Activated gamma-delta T cell treated with anti-CD3 and anti-CD28 coated beads, Interleukin-2, amount 50 U/mL, for 16 hours (primary cell): ENCODE data around the gene IDH3B.
"Not testable (repeated sequence)": the region's sequence is repeated elsewhere in the genome, so short reads cannot be mapped to it uniquely, and the experiment has no call there.

ENCODE experiments used
- DNase-seq: peaks from one replicate; pipeline ENCODE4 v3.0.0-alpha.2; 2020; ENCODE audit warnings: low read depth

Gene IDH3B

DNA sequence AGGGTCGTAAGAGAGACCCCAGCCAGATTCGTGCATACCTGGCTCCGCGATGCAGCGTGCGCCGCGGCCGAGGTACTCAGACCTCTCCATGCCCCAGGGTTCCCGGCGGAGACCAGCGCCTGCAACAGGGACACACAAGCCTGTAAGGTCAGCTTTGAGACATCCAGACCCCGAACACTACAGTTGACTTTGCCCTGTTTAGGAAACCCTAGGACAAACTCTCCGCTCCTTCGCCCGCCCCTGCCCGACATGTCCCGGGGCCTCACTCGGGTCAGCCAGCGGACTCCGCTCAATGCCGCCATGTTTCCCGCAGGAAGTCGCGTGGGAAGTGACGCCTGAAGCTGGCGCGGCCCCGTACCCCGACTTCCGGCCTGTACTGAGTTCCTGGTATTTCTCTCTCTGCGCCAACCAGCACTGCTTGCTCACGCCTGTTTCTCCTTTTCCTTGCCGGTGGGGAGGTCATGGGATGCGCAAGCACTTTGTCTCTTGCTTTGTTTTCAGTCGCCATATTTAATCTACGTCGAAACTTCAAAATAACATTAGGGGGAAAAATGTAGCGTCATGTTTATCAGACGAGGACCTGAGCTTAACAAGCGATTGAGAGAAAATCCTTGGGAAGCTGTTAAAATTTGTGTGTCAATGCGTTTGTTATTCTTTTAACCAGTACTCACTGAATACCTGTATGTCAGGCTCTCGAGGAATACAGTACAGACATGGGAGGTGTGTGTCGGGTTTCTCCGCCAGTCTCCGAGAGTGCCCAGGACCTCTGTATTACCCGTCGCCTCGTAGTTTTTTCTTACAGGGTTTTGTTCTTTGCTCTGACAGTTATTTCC lies at the start of gene IDH3B:
TSS of gene IDH3B (minus strand) at position 330 of the 833 bp plus-strand sequence. CDS start at position 302, 28 bp downstream.
- peak; percentile 90 for DNase-seq

DNA sequence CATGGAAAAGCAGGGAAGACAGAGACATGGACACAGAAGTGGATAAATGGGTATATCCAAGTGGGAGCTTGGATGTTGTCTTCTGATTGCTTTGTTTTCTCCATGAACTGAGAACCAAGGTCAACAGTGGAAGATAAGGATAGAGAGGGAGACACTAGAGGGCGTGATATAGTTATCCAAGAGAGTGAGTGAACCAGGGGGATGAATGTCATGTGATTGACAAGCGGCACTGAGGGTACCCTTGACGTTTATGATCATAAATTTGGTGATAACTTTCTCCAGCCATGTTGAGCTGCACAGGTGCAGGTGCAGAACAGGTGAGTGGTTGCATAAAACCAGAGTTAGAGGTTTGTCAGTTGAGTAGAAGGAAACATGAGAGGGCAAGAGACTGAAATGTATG lies 49.3 kb upstream of the IDH3B start:
- DNase-seq = no peak

DNA sequence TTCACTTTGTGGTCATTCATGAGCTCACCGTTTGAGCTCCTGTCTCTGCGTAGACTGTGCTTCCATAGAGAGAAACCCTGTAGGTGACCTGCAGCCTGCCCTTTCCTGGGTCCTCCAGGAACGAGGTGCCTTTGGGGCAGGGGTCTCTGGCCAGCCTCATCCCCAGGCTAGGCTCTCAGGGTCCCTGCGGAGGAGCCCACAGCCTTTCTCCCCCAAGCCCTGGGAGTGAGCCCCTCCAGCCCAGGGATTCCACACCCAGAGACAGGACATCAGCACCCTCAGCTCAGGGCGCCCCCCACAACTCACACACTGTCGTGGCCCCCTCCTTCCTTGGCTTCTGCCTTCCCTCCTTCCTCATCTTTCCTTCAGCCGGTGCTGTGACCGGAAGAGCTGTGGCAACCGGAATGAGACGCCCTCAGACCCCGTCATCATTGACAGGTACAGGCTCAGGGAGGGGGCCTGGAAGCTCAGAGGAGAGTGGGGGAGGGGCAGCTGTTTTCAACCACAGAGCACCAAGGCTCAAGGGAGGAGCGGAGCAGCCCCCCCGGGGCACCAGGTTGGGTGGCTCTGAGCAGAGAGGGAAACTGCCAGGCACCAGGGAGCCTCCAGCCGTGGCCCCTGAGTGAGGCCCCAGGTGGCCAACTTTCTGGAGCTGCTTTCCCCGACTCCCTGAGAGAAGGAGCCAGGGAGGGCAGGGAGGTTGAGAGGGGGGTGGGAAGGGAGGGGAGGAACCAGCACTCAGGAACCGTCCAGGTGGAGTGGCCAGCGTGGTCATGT lies 45.4 kb upstream of the IDH3B start:
- no peak for DNase-seq

DNA sequence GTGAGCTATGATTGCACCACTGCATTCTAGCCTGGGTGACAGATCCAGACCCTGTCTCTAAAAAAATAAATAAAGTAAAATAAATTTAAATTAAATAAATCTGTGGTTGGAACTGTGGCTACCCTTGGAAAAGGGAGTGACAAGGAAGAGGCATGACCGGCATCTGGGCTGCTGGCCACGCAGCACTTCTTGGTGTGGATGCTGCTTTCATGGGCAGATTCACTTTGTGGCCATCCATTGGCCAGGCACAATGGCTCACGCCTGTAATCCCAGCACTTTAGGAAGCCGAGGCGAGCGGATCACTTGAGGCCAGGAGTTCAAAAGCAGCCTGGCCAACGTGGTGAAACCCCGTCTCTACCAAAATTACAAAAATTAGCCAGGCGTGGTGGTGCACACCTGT lies 44.6 kb upstream of the IDH3B start:
- no peak for DNase-seq

GRCh38 chr20:2708073-2708415 lies 44.0 kb upstream of the IDH3B start:
- DNase-seq = no peak

- no peak for DNase-seq
These were observed 43.5 kb upstream of the IDH3B start for GRCh38 chr20:2707353-2708072.

DNA sequence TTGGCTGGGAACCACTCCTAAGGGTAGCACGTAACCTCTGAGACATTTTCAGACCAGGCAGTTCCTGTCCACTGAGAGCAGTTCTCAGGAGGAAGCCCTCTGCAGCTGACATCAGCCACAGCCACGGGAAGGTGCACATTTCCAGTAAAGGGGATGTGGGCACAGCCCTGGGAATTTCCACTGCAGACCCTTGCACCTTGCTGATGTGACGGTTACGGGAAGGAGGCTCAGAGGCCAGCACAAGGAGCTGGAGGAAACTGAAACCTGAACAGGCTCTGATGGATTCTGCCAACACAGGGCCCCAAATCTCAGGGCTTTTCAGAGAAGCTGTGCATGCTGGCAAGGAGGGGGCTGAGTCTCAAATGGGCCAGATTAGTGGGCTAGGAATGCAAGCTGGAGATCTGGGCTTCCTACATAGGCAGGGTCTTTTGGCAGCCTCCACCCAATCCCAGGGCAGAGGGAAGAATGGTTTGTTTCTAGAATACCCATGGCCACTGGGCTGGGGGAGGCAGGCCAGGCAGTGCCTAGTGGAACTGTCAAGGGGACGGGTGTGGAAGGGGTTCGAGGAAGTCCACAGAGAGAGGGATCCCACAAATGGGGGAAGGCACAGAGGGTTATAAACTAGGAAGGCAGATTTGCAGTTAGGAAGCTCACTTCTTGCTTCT lies 42.8 kb upstream of the IDH3B start:
- no peak for DNase-seq

DNA sequence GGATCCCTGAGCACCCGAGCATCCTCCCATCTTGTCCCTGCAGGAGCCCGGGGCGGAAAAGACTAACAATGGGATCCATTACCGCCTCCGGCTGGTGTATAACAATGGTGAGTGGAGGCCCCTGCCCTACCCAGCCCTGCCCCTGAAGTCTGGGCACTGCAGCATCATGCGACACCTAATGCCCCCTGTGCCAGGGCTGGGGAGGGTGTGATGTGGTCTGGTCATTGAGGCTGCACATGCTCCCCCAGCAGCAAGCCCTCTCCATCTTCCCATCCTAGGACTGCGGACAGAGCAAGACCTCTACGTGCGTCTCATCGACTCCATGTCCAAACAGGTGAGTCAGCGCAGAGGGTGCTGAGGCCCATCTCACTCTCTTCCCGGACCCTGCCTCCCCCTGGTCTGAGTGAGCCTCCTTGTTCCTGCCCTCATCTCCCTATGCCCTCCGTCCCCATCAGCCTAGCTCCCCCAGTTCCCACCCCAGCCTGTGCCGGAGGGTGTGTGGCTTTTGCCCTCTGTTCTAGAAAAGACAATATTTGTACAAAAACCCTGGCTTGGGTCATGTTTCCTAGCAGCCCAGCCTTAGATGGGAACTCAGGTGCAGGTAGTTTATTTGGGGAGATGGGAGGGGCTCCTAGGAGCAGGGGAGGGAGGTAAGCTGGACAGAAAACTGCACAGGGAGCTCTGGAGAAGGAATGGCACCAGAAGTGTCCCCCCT lies 42.1 kb upstream of the IDH3B start:
- DNase-seq = no peak

DNA sequence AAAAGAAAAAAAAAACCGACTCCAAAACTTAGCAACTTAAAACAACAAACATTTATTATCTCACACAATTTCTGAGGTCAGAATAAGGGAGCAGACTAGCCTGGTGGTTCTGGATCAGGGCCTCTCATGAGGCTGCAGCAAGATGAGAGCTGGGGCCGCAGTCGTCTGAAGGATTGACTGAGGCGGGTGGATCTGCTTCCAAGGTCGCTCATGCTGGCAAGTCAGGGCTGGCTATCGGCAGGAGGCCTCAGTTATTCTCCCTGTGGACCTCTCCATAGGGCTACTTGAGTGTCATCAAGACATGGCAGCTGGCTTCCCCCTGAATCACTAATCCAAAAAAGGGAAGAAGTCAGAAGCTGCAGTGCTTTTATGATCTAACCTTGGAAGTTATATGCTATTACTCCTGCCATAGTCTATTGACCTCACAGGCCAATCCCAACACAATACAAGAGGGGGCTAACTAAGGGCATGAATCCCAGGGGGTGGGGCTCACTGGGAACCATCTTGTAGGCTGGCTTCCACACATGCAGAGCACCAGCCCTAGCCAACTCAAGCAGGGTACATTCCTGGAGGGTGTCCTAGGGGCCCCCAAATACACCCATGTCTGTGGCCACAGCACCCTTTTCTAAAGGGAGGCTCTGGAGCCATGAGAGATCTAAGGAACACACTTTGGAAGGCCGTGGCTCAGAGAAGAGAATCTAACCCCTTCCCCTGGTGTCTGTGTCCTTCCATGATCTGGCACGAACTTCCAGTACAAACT lies 39.9 kb upstream of the IDH3B start:
- no peak for DNase-seq

DNA sequence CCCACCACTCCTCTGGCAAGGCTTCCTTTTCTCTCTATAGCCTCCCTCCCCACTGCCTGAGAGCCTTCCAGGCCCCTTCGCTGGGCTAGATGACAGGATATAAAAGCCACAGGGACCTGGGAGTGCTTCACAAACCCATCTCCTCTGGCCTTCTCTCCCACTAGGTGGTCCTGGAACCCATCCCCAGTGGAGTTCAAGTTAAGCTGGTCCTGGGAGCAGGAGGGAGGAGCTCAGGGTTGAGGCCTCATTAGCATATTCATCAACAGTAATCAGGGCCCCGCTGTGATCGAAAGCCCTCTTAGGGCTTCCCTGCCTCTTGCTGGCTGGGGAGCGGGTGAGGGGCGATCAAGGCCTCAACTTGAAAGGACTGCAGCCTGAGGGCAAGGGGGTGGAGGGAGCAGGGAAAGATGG lies 37.7 kb upstream of the IDH3B start:
- DNase-seq = no peak

DNA sequence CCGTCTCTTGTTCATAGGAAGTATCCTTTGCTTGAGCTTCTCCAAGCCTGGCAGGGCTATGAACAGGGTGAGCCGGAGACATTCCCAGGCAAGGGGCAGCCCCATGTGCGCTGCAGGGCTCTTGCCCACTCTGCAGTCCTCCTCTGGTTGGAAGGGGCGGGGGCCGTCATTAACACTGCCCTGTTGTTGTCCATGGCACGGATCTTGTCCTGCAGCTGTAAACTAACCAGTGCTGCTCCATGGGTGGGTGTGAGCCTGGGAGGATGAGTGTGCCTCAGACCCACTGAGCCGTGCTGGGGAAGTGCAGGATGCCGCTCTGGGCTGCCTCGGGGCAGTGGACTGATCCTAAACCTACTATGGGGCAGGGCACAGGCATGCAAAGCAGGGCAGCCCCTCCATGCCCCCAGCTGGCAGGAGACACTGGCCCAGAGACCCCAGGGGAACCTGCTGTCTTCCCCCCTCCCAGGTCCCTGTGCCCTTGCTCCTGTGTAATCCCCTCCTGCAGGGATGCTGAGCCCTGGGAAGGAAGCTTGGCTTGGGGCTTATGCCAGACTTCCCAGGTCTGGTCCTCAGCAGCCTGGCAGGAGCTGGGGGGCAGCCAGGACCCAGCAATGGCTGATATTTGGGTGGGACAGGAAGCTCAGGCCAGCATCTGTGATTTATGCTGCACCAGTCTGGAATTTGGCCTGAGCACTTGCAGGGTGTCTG lies 37.1 kb upstream of the IDH3B start:
- no peak for DNase-seq

- DNase-seq = no peak
These were observed 35.9 kb upstream of the IDH3B start for GRCh38 chr20:2699775-2700413.

DNA sequence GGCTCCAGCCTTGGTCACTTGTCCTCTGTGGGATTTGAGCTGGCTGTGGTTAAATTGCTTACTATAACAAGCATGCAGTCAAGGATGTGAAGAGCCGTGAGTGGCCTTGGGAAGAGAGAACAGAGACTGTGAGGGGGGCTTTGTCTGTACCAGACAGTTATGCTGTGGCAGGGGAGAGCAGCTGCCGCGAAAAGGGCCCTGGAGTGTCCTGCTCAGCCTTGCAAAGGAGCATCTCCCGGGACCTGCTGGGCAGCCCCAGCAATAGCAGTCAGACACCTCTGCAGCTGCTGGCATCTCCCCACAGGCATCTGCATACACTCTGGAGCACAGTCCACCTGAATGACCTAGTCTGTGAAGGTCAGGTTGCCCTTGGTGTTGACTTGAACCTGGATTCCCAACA lies 34.9 kb upstream of the IDH3B start:
- DNase-seq = no peak

DNA sequence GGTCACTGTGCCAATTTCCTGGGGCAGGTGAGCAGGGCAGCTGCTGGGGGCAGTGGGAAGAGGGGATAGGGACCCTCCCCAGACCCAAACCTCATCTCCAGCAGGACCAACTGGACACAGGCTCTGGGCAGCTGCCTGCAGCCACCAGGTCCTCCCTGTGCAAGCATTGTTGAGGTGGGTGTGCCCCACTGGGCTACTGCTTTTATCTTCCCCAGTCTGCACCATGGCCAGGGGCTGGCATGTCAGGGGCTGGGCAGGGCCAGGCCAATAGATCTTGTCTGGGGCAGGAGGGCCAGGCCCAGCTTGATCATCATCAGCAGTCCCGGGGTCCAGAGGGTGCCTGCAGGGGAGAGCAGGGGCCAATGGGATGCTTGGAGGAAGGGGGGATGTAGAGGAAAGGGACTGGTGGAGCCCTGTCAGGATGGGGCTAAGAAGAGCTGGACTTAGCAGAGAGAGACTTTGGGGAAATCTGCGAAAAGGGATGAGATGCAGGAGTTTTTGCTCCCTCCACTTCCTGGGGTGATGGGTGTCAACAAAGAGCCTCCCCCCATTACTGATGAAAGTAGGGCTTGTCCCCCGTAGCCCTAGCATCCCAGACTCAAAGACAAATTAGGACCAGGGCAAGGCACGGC lies 34.3 kb upstream of the IDH3B start:
- DNase-seq = no peak

DNA sequence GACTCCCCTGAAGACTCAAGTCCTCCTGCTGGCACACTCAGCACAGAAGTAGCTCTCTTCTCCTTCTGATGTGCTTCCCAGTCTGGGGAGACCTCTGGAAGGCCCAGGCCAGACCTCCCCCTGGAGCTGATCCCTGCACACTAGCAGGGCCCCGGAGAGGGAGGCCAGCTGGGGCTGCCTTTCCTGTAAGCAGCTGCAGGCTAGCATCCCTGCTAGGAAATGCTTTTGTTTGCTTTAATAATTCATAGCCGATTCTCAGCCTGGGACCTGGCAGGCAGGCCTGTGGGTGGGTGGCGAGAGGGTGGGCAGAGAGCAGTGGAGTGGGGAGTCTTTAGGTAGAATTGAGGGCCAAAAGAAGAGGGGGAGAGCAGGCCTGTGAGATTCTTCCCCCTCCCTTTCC lies 33.8 kb upstream of the IDH3B start:
- no peak for DNase-seq

DNA sequence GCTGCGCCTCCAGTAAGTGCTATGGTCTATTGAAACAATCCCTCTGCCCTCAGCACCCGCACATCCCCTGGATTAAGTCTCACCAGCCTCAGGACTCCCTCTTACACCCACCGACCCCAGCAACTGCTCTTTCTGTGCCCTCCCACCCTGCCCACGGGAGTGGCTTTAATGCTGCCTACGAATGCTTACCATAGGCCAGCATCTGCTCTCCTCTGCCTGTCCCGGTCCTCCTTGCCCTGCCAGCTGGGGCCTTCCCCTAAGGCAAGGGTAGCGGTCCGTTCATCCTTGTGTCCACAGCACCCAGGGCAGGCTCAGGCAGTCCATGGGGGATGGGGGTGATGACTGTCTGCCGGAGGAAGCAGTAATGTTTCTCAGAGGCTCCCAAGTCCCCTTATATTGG lies 32.6 kb upstream of the IDH3B start:
- no peak for DNase-seq

- not testable (repeated sequence) for DNase-seq
These were observed 32.0 kb upstream of the IDH3B start for GRCh38 chr20:2695984-2696525.

- DNase-seq = no peak
These were observed 31.4 kb upstream of the IDH3B start for GRCh38 chr20:2695206-2695983.
